ENCODE results near the gene OR2AT4. TPM values are rescaled to one million over a fixed set of nuclear protein-coding genes. Genes with fewer than 3 reads are reported as not detected.

OR2AT4 gene
- total and polyA plus RNA-seq, 2 donors (not counting 3 experiments of a cell fraction or from before 2014, with no cell fraction given) = not detected

DNA sequence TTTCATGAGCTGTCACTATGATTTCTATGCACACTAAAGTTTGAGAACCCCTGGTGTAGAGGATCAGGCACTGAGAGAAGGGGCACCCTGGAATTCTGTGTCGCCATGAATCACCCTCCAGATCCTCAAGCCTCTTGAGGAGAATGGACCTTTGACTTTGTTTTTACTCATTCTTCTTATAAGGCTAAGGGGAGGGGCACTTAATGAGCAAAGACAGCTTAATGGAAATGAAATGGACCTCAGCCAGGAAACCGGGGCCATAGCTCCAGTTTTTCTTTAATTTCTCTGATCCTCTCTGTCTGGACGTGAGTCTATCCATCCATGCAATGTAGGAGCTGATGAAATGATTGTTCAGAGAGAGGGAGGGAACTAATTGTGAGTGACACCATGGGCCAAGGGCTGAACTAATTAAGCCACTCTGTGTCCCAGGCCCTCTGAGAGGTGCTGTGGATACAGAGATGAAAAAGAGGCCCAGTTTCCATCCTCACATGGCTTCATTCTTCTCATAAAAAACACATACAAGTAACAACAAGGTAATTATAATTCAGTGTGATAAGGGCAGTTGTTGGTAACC is 32.8 kb downstream of the OR2AT4 start:
- Histone ChIP-seq H3K9me3 (replicated peaks; ENCODE audit: control insufficient read depth, insufficient read depth, low read length) (no peaks in the 10 kb centered on the region), H3K9me1 (replicated peaks; ENCODE audit: control insufficient read depth, extremely low read depth, insufficient read depth, low read length) (no peaks in the 10 kb centered on the region), H4K20me1 (replicated peaks; ENCODE audit: control insufficient read depth, extremely low read depth, insufficient read depth, low read length) (no peaks in the 10 kb centered on the region), H3K79me2 (ENCODE audit: control insufficient read depth, insufficient read depth, low read length) (no peaks in the 10 kb centered on the region), H2AFZ (ENCODE audit: low read depth, low read length) (no peak overlapping the region), H3K27ac (ENCODE audit: insufficient read depth, low read depth, low read length) (no peak overlapping the region), H3K4me3 (replicated peaks in 1 of 3; ENCODE audit: insufficient read depth in 1 of 3, low read depth in 1 of 3, low read length in 3 of 3) (no peak overlapping the region), H3K27me3 (ENCODE audit: control insufficient read depth in 2 of 2, insufficient read depth in 2 of 2, low read length in 2 of 2) (peaks cover 11 to 18% of the 10 kb centered on the region in 2 experiments), H3K4me2 (ENCODE audit: insufficient read depth, low read length) (no peak overlapping the region), H3K4me1 (ENCODE audit: control insufficient read depth, extremely low read depth, insufficient read depth, low read length) (no peaks in the 10 kb centered on the region), H3K9ac (replicated peaks; ENCODE audit: extremely low read depth, insufficient read depth, low read length) (no peak overlapping the region), H3K36me3 (ENCODE audit: control insufficient read depth in 2 of 2, extremely low read depth in 1 of 2, insufficient read depth in 2 of 2, low read length in 2 of 2) (no peaks in the 10 kb centered on the region)
- intact Hi-C loops (cut with micrococcal nuclease) (no loop called here), dilution Hi-C loops (cut with MboI; ENCODE audit: extremely low pct_ligation_motif_present, low sequenced_read_pairs) (no loop called here)
- no TSS peak for BruUV-seq (replicated peaks)
- no peak for FAIRE-seq
- no peak for DNase-seq (ENCODE audit: low read depth, low spot score)
- TF ChIP-seq, protein P1, sequence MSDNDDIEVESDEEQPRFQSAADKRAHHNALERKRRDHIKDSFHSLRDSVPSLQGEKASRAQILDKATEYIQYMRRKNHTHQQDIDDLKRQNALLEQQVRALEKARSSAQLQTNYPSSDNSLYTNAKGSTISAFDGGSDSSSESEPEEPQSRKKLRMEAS (IDR thresholded peaks at IDR 0.05; ENCODE audit: insufficient read depth, insufficient read length) = no peak
- TF ChIP-seq, protein P2, sequence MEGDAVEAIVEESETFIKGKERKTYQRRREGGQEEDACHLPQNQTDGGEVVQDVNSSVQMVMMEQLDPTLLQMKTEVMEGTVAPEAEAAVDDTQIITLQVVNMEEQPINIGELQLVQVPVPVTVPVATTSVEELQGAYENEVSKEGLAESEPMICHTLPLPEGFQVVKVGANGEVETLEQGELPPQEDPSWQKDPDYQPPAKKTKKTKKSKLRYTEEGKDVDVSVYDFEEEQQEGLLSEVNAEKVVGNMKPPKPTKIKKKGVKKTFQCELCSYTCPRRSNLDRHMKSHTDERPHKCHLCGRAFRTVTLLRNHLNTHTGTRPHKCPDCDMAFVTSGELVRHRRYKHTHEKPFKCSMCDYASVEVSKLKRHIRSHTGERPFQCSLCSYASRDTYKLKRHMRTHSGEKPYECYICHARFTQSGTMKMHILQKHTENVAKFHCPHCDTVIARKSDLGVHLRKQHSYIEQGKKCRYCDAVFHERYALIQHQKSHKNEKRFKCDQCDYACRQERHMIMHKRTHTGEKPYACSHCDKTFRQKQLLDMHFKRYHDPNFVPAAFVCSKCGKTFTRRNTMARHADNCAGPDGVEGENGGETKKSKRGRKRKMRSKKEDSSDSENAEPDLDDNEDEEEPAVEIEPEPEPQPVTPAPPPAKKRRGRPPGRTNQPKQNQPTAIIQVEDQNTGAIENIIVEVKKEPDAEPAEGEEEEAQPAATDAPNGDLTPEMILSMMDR (IDR thresholded peaks at IDR 0.05; ENCODE audit: extremely low read depth in 1 of 2, insufficient read depth in 1 of 2, low read depth in 1 of 2, low read length in 2 of 2) = no peak
- TF ChIP-seq EZH2 (IDR thresholded peaks at IDR 0.05; ENCODE audit: borderline replicate concordance, low read depth, low read length, severe bottlenecking) = no peak
- no peak for TF ChIP-seq JUN (IDR thresholded peaks at IDR 0.05; ENCODE audit: borderline replicate concordance, insufficient read depth, insufficient read length, low read depth)
- no peak for TF ChIP-seq POLR2A (IDR thresholded peaks at IDR 0.05; ENCODE audit: low read depth, low read length)
- TF ChIP-seq FOS (IDR thresholded peaks at IDR 0.05; ENCODE audit: borderline replicate concordance, insufficient read depth, low read length) = no peak
- TF ChIP-seq POLR2AphosphoS5 (IDR thresholded peaks at IDR 0.05; ENCODE audit: insufficient read depth, low read depth, low read length) = no peak
- no peak for TF ChIP-seq GATA2 (IDR thresholded peaks at IDR 0.05; ENCODE audit: insufficient read depth, insufficient read length, low read depth, low read length)
- ChIA-PET POLR2A (no interaction called here), CTCF (interaction anchor here (1.2 to 2.2 kb wide), 6 partner anchors 9 to 185 kb away, joined by 3 to 8 read pairs (median 4); no protein-coding TSS in a partner anchor)
